GM19395 (cell line): ENCODE measurements around the gene INCA1.

Experiments used
- ATAC-seq: cut with Tn5 transposase; IDR thresholded peaks from one replicate; pipeline ENCODE4 v1.9.1; 2021; ENCODE audit warnings: mild to moderate bottlenecking, moderate library complexity; ENCODE audit not compliant: unreplicated experiment

INCA1 gene

DNA sequence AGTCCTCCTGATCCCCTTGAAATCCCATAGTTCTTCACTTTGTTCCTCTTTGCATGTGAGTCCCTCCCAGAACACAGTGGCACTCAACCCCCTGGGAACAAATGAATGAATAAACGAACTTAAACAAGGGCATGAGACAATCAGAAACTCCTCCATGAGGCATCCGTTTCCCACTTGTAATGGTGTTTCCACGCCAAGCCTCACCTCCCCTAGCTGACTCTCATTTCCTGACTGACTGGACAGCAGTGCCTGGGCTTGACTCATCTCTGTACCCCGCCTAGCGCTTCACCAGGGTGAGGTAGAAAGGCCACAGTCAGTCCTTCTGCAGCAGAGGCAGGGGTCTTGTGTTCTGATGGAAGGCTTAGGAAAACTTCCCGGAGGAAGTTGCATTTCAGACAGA, 14.6 kb upstream of the INCA1 start:
- no peak for ATAC-seq

DNA sequence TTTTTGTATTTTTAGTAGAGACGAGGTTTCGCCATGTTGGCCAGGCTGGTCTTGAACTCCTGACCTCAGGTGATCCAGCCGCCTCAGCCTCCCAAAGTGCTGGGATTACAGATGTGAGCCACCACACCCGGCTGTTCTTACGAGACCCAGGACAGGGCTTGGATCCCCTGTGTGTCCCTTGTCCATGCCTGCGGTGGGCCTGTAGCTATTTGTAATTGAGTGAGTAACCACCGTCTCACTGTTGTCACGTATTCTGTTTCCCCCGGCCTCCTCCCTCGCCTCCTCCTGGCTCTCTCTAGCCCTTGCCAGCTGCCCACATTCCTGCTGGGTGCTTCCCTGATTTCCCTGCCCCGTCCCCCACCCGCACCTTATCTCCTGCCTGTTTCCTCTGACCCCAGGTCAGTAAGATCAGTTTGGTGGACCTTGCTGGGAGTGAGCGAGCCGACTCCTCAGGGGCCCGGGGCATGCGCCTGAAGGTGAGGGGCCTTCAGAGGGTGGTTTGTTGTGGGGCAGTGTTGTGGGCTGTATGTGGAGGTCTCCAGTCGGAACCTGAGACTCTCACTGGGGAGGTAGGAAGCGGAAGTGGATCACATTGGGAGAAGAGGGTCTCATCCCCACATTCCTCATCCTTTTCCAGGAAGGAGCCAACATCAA, 6.0 kb upstream of the INCA1 start:
- ATAC-seq: no peak

DNA sequence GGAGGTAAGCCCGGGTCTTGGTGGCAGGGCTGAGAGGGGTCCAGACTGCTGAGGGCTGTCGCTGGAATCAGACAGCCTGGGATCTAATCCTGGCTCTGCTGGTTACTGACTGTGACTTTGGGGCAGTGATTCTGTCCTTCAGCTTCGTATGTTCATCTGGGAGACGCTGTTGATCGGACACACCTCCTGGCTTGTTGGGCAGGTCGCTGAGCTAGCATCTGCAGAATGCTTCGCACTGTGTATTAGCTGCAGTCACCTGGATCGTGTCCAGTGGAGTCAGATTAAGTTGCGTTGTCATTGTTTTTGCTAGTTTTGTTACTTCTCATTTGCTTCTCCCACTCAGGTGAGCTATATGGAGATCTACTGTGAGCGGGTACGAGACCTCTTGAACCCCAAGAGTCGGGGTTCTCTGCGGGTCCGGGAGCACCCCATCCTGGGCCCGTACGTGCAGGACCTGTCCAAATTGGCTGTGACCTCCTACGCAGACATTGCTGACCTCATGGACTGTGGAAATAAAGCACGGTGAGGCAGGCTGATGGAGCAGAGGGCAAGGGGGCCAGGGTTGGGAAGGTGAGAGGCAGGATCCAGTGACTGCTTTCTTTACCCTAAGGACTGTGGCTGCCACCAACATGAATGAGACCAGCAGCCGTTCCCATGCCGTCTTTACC, 4.9 kb upstream of the INCA1 start:
- no peak for ATAC-seq

DNA sequence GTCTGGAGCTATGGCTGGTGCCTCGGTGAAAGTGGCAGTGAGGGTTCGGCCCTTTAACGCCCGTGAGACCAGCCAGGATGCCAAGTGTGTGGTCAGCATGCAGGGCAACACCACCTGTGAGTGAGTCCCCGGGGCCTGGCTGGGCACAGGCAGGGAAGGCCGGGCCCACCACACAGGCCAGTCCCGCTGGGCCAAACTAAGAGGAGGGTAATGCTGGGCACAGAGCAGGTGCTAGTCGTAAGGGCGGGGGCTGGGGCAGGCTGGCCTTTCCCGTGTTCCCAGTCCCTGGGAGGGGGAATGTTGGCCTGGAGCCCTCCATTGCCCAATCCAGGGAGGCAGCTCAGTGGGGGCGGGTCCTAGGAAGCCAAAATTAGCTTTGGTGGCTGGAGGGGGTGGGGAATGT, 2.9 kb upstream of the INCA1 start:
- no peak for ATAC-seq

DNA sequence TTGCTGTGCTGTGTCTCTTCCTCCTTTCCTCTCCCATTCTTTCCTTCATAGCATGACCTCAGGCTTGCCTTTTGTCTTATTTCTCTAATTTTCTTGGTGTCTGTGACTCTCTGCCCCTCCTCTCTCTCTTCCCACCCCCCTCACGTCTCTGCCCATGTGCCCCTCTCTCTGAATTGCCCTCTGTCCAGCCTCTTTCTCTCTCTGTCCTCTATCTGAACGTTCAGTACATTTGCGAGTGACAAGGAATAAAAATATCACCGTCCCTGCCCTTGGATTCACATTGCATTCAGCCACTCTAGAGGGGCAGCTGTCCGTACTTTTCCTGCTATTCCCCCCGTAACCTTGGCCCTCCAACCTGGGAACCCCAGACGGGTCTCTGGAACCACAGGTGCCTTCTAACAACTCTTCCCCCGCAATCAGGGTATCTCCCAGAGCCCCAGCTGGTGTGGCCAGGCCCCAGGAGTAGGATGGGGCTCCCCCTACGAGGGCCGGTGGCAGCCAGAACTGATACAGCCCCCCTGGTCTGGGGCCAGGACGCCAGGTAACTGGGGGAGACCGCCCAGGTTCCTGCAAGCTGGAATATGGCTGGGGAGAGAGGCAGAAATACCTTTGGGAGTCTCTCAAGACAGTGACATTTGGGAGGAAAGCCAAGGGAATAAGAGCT, 2.2 kb upstream of the INCA1 start:
- ATAC-seq: no peak

DNA sequence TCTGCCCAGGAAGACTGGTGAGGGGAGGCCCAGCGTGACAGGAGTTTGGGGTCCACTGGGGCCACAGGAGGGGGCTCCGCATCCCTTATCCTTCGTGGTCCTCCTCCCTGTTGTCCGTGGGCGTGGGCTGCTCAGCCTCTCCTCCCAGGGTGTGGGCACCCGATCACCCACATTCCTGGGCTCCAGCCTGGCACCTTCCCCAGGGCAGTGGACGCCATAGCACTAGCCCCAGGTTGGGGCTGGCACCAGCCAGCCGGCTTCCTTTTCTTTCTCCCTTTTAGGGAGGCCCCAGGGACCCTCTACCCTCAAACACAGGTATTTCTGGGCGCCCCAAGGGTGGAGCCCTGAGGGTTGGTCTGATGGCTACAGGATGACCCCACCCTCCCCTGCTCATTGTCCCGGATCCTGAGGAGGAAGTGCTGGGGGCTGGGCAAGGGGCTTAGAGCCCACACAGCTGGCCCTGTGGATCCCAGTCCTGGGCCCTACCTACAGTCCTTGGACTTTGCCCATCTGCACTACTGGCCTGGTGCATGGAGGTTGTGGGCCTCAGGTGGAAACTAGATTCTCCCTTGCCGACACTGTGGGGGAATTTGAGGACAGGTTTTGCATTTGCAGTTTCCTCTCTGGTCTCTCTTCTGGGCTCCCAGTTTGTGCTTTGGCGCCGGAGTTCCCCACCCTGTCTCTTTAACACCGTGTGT, 1.6 kb upstream of the INCA1 start:
- ATAC-seq: no peak

DNA sequence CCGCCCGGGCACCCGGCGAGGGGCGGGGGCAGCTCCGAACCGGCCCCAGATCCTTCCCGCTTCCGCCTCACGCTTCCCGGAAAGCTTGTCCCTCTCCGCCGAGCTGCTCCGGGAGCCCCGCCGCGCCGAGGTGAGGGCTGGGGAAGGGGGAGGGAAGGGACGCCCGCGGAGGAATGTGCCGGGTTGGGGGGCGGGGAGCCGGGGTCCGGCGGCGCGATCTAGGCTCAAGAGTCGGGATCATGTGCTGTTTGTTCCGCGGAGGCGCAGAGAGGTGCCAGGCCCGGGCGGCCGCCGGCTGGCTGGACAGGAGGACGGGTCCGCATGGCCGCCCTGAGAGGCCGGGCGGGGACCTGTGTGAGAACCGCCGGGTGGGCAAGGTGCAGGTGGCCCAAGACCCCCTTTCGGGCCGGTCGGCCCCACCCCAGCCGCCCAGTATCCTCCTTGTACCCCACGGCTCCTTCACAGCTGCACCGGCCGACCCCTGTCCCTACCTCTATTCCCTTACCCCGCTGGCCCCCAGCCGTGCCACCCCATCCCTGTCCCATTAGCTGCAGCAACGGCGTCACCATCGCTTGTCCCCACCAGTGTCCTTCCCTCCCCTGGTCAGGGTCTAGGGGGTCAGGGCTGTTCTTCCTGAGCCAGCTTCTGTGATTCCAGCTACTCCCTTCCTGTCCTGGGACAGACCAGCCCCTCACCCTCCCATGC, 857 bp upstream of the INCA1 start:
- peak; percentile 8 for ATAC-seq

DNA sequence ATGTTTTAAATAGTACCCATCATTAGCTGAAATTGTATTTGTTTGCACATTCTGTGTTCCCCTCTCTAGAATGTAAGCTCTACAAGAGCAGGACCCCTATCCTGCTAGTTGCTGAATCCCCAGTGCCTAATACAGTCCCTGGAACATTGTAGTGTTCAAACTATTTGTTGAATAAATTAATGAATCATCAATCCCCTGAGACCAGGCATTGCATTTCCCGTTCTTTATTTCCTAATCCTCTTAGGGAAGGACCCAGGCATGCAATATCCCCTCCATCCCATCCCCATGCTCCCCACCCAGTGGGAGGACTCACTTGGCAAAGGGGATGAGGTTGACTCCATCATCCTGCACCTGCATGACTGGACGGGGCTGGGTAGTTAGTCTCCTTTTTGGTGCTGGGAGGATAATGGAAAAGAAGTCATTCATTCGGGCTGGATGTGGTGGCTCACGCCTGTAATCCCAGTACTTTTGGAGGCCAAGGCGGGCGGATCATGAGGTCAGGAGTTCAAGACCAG, 3.2 kb downstream of the INCA1 start:
- no peak for ATAC-seq

DNA sequence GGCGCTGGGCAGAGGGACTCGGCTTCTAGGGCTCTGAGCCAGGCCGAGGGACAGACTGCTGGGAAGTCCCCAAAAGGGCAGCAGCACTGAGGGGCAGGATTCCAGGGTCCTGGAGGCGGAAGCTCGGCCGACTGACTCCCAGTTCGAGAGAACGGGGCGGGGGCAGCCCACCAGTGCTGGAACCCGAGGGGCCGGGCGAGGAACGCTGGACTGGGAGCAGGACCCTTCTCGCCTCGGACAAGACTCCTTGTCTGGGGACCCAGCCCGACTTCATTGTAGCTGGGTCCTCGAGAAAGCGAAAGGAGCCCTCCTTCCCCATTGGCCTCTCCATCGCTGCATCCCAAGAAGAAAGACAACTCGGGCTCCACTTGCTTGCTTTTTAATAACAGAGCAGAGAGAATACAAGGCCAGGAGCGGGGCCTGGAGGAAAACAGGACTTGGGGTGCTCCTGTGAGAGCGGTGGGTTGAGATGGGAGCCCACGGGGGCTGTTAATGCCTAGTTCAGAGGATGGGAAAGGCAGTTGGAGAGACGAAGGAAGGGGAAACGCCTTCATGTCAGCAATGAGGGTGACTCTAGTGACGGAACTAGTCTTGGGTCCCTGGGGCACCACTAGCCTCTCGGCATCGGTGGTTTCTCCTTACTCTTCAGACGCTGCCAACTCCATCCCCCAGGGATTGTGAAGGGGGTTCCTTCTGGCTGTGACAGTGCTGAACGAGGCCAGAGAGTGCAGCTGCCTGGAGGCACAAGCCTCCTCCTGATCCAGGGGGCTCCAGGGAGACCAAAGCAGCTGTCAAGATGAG, 9.4 kb downstream of the INCA1 start:
- peak; percentile 18 for ATAC-seq

DNA sequence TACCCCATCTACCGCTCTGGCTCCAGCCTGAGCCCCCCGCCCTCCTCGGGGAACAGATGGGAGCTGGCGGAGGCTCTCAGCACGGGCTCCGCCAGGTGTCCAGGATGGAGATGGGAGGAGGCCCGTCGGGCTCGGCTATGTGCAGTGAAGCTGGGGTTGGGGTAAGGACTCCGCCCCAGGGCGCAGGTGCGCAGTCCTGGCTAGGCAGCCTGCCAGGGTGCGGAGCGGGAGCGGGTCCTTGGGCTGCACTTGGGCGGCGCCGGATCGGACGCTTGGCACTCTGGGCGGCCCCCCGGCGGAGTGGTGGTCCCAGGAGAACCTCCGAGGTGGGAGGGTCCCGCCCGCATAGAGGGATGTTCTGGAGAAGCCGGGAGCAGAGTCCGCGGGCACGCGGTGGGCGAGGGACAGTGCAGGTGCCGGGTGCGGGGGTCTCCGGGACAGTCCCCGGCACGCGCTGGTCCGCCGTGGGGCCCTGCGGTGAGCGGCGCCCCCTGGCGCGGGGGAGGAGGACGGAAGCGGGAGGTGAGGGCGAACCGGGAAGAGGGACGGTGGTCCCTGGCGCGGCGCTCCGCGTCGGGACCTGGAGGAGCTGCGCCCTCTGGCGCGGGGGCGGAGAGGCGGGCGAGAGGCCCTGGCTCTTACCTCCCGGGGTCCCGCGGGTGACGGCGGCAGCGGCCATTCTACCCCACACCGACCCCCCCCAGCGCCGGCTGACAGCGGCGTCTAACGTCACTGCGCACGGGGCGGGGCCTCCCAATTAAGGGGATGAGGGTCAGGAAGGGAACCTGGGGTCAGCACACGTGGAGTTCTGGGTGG, 10.2 kb downstream of the INCA1 start, which contains the start of gene CAMTA2:
TSS of gene CAMTA2 (minus strand) at position 725 of the 816 bp plus-strand sequence. CDS start 1,453 bp downstream, outside the sequence.
- peak; percentile 61 for ATAC-seq

DNA sequence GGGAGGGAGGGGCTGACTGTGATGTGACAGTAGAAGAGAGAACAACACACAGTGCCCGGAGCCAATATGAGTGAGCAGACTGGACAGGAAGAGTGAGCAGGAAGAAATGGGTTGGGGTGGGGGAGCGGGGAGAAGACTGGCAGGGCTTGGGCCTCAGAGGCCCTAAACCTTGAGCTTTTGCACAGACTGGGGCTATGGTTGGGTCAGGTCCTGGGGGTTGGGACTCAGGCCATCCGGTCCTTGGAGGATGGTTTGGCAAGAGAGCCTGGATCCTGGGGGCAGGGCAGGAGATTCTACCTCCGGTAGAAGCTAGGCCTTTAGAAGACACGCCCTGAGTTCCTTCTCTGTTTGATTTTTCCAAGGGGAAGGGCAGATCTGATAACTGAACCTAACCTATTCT, 10.9 kb downstream of the INCA1 start:
- no peak for ATAC-seq

DNA sequence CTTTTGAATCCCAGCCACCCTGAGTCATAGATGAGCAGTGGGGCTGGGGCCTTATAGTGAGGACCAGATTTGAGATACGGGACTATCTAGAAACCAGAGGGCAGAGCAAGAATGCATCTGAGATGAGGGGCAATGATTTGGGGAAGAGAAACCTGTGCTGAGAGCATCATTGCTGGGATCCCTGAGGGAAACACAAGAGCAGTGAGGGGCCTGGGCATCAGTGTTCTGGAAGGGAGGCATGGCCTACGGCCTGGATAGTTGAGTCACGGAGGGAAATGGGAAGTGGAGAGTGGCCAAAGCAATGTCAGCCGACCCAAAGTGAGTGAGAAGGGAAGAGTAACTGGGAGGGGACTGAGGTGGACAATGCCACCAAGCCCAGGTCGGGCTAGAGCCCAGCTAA, 15.0 kb downstream of the INCA1 start:
- ATAC-seq: no peak

DNA sequence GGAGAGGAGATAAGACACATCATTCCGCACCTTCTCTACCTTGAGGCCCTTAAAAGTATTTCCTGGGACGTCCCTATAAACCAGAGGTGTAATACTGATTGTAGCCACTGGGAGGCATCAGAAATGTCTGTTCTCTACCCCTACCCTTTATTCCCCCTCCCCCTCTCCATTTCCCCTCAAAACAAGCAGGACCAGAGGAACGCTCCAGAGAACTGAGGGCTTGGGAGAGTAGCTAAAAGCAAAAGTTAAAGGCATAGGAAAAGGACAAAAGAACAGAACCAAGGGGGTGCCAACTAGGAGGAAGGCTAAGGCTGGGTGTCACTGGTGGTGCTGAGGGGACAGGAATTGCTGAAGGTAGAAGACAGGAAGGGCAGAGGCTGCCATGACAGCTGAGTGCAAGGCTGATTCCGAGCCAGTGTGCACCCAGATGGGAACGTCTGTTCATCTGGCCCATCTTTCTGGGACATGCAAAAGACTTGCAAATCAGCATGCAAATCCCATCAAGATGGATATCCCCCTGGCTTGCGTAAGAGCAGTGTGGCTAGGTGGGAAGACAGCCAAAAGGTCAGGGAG, 16.6 kb downstream of the INCA1 start:
- ATAC-seq: no peak

DNA sequence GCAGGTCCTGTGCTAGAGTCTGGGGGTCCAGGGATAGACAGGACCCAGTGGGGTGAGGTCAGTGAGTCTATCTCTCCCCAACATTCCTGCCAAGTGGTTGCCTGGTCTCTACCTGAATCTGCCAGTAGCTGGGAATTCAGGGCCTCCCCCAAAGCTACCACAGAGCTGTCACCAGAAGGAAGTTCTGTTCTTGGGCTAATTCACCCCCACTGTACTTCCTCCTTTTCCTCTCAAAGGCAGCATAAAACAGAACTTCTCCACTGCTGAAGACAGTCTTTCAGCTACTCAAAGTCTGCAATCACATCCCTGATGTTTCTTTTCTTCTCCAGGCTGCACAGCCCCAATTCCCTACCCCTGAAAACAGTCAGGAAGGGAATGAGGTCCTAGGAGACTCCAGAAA, 18.6 kb downstream of the INCA1 start:
- ATAC-seq: no peak

DNA sequence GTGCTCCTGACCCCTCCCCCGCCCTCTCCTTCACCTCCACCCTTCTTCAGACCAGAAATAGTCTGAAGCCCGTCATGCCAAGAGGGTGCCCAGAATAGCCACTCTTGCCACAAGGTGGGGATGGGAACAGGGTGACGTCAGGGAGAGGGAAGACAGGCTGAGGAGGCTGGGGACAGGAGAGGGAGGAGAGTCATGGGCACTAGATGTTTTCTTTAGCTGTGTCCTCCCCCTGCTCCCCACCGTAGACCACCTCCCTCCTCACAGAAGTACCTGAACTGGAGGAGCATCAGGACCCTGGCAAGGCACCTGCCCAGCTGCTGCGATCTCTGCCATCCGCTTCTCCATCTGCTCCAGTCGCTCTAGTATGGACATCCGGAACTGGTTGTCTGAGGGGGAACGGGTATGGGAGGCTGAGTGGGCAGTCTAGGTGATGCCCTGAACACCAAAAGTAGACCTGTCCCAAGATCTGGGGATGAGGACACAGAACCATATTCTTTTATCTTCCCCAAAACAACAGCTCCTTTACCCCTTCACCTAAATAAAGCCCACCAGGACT, 23.1 kb downstream of the INCA1 start:
- ATAC-seq: no peak

DNA sequence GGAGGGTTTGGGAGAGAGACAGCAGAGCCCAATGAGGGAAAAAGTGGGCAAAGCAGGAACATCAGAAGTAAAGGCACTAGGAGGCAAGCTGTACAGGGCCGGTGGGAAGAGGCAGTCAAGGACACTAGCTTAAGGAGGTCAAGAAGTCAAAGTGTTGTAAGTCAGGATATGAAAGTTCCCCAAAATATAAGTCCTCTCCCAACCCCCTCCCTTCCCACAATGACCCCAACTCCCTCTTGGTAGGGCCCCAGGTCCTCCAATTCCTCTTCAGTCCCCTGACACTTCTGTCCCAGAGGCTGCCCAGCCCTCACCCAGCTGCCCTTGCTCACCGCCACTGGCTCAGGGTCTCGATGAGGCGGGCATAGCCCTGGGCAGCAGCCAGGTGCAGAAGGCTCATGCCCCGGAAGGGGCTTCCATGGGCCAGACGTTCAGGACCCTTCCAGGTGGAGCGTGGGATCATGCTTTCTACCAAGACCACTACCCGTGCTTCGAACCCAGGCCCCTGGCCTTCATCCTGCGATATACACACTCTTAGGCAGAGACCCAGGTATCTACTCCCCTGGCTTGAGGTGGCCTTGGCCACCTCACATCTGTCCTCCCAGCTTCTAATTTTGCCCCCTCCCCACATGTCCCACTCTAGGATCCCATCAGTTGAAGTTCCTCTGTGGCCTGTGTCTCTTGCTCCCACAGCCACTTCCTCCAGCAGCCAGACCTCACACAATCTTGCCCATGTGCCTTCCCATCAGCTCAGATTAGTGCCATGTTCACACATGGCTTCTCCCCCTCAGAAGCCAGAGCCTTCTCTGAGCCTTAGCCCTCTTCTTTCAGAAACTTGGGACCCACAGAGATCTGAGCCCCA, 23.8 kb downstream of the INCA1 start:
- ATAC-seq: no peak

DNA sequence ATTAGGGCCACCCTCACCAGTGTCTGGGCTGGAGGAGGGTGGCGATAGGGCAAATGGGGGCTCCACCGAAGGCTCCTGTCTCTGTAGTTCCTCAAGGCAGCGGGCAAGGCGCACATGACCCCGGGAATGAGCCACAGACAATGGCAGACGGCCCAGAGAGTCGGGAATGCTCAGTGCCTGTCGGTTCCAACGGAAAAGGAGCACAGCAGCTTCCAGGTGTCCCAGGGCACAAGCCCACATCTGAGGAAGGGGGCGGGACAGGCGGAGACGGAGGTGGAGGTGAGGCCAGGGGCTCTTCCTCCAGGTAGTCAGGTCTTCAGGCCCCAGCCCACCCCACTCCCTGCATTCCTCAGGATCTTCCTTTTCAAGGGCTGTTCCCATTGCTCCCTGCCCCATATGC, 24.6 kb downstream of the INCA1 start:
- ATAC-seq: no peak

DNA sequence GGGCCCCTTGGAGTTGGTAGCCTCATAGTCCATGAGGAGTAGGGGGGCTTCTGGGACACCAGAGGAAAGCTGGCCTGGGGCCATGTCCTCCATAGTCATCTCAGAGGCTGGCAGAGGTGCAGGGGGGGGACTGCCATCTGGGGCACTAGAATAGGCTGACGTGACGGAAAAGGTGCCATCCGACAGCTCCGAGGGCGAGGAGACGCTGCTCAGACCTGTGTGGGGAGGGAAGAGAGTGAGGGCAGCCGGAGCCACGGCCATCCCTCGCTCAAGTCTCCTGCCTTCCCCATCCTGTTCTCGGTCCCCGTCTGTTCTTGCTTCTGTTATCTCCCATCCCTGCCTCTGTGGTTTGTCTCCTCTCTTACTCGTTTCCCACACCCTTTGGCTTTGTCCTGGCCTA, 25.0 kb downstream of the INCA1 start:
- no peak for ATAC-seq
